ENCODE measurements around the gene CD1E.

DNA sequence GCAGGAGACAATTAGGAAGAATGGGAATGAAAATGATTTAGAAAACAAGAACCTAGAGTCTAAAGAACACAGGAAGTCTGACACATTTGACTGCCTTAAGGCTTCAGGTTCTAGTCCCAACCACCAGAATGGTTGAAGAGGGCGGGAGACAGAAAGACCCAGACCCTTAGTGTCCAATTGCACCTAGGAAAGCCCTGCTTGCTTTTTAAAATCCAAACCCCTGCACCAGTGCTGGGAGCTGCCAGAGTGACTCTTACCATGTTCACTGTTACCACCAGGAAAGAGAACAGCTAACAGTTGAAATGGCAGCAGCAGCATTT is 22.6 kb upstream of the CD1E start:
- TF ChIP-seq, protein P1, sequence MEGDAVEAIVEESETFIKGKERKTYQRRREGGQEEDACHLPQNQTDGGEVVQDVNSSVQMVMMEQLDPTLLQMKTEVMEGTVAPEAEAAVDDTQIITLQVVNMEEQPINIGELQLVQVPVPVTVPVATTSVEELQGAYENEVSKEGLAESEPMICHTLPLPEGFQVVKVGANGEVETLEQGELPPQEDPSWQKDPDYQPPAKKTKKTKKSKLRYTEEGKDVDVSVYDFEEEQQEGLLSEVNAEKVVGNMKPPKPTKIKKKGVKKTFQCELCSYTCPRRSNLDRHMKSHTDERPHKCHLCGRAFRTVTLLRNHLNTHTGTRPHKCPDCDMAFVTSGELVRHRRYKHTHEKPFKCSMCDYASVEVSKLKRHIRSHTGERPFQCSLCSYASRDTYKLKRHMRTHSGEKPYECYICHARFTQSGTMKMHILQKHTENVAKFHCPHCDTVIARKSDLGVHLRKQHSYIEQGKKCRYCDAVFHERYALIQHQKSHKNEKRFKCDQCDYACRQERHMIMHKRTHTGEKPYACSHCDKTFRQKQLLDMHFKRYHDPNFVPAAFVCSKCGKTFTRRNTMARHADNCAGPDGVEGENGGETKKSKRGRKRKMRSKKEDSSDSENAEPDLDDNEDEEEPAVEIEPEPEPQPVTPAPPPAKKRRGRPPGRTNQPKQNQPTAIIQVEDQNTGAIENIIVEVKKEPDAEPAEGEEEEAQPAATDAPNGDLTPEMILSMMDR (IDR thresholded peaks at IDR 0.05 in 4 of 5, conservative IDR thresholded peaks at IDR 0.05 in 1 of 5): no peak
- TF ChIP-seq POLR2A (IDR thresholded peaks at IDR 0.05): no peak

All from gastrocnemius medialis (tissue), 4 donors.